HL-60 (cell line): ENCODE data around the gene ZMAT5.

ENCODE experiments used
- DNase-seq, 2 experiments: peaks; one replicate each; pipeline ENCODE4 v3.0.0-alpha.2; 2010 to 2020; ENCODE audit warnings: low read depth in 1 of 2, low spot score in 1 of 2
- H3K27ac ChIP-seq: fragments of 250-450 bp; sonication (Bioruptor Pico); replicated peaks from 2 replicates; pipeline ENCODE4 v1.5.1; 2020; ENCODE audit warnings: mild to moderate bottlenecking, moderate library complexity
- H3K27me3 ChIP-seq: fragments of 250-450 bp; sonication (Bioruptor Pico); 2 replicates; pipeline ENCODE4 v1.5.1; 2021; ENCODE audit warnings: mild to moderate bottlenecking, moderate library complexity; ENCODE audit not compliant: insufficient read depth, poor library complexity, severe bottlenecking
- H3K4me3 ChIP-seq: replicated peaks from 2 replicates; pipeline ENCODE4 v1.5.1; 2011; ENCODE audit warnings: mild to moderate bottlenecking, control low read depth, low read length; ENCODE audit not compliant: insufficient read depth
- GABPA ChIP-seq: IDR thresholded peaks from 2 replicates; pipeline ENCODE4 v1.6.1; 2012; ENCODE audit warnings: low read depth
- POLR2AphosphoS5 ChIP-seq: IDR thresholded peaks from 2 replicates; pipeline ENCODE4 v1.6.1; 2012; ENCODE audit warnings: low read depth
- REST ChIP-seq: IDR thresholded peaks from 2 replicates; pipeline ENCODE4 v1.6.1; 2012; ENCODE audit warnings: low read depth; ENCODE audit not compliant: insufficient replicate concordance
- SPI1 ChIP-seq: IDR thresholded peaks from 2 replicates; pipeline ENCODE4 v1.6.1; 2012; ENCODE audit warnings: low read depth, mild to moderate bottlenecking, borderline replicate concordance
- TF ChIP-seq, protein P1 (sequence below): IDR thresholded peaks from one replicate; pipeline ENCODE4 v1.5.1; 2011; ENCODE audit warnings: low read length, control low read depth, inconsistent platforms; ENCODE audit not compliant: insufficient read depth

ZMAT5 gene

DNA sequence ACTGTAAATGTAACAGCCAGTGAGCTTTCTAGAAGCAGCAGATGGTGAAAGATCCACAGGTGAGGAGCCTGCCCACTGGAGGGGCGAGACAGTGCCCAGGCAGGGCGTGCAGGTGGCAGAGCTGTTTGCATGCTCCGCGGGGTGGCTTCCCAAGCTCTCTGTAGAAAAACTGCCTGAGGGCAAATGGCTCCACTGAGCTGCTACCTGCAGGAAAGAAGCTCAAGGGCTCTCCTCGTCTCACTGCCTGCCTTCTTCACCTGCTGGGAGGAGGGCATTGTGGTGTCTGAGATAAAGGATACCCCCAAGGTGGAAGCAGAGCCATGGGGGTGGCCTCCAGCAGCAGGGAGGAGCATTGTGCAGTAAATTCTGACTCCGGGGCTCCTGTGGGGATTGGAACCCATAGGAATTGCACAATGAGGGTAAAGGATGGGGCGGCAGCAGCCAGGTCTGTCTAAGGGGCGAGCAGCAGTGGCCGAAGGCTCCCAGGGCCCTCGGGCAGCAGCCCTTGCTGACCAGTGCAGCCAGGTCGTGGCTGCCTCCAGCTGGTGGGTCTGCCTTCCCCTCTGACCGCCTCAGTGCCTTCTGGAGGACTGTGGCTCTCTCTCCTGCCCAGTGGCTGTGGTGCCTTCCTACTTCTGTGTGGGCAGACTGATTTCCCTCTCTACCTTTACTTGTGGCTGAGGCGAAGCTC lies 75.0 kb downstream of the ZMAT5 start:
- DNase-seq = no peak
- TF ChIP-seq, protein P1, sequence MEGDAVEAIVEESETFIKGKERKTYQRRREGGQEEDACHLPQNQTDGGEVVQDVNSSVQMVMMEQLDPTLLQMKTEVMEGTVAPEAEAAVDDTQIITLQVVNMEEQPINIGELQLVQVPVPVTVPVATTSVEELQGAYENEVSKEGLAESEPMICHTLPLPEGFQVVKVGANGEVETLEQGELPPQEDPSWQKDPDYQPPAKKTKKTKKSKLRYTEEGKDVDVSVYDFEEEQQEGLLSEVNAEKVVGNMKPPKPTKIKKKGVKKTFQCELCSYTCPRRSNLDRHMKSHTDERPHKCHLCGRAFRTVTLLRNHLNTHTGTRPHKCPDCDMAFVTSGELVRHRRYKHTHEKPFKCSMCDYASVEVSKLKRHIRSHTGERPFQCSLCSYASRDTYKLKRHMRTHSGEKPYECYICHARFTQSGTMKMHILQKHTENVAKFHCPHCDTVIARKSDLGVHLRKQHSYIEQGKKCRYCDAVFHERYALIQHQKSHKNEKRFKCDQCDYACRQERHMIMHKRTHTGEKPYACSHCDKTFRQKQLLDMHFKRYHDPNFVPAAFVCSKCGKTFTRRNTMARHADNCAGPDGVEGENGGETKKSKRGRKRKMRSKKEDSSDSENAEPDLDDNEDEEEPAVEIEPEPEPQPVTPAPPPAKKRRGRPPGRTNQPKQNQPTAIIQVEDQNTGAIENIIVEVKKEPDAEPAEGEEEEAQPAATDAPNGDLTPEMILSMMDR = no peak
- TF ChIP-seq SPI1 = no peak
- TF ChIP-seq POLR2AphosphoS5 = no peak
- TF ChIP-seq GABPA = no peak
- no peak for TF ChIP-seq REST
- Histone ChIP-seq H3K27ac (no peak overlapping the region), H3K4me3 (no peak overlapping the region), H3K27me3 (no peaks in the 10 kb centered on the region)

DNA sequence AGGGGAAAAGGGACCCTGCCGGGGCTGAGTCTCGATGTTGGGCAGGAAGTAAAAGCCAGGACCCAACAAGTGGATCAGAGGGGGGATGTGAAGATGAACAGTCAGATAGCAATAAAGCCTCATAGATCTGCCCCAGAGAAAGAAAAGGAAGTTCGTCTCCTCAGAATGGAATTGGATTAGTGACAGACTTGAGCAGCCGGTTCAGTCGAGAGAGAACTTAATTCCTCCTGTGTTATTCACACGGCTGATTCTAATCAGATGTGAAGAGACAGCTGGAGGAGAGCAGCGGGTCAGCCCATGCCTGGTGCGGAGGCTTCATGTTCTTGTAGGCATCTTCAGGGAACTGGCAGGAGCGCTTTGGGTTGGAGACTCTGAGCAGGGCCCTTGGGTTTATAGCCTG lies 76.3 kb downstream of the ZMAT5 start:
- no peaks in the 10 kb centered on the region for H3K27me3 ChIP-seq
- H3K4me3 ChIP-seq = no peak overlapping the region
- no peak for DNase-seq
- no peak overlapping the region for H3K27ac ChIP-seq
- TF ChIP-seq, protein P1 = no peak
- TF ChIP-seq GABPA (no peak), SPI1 (no peak), REST (no peak), POLR2AphosphoS5 (no peak)

DNA sequence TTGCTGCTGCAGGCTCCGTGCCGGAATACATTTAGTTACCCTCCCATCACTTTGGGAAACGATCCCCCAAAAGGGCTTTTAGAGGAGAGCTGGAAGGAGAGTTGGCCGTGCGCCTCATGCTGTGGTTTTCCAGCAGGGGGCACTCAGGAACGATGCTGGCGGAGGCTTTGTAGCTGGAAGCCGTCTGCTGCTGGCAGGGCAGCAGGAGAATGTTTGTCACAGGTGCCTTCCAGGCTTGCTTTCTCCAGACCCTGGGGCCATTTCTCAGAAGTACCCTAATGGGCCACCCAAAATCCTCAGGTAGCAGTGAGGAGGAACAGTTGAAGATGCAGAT lies 77.0 kb downstream of the ZMAT5 start:
- H3K4me3 ChIP-seq = no peak overlapping the region
- TF ChIP-seq SPI1 (no peak), POLR2AphosphoS5 (no peak), REST (no peak)
- TF ChIP-seq, protein P1 = peak; percentile 67
- peak in 1 of 2 experiments; percentile 46 for DNase-seq
- H3K27ac ChIP-seq = no peak overlapping the region
- no peaks in the 10 kb centered on the region for H3K27me3 ChIP-seq
